HFFc6 (cell line): Measurements from ENCODE around the gene C20orf144. TPM values are rescaled to one million over a fixed set of nuclear protein-coding genes. Genes with fewer than 3 reads are reported as not detected.
"Not testable (repeated sequence)": the region's sequence is repeated elsewhere in the genome, so short reads cannot be mapped to it uniquely, and the experiment has no call there.

ENCODE experiments used
- DNase-seq: peaks from one replicate; pipeline ENCODE4 v3.0.0-alpha.2; 2018
- H3K27ac Mint-ChIP-seq: 2 replicates; pipeline ENCODE4 v1.8.0; 2020; ENCODE audit warnings: mild to moderate bottlenecking, mixed read lengths
- H3K27me3 Mint-ChIP-seq: 2 replicates; pipeline ENCODE4 v1.8.0; 2021; ENCODE audit warnings: mild to moderate bottlenecking, moderate library complexity, mixed read lengths; ENCODE audit not compliant: insufficient read depth
- H3K36me3 Mint-ChIP-seq: 2 replicates; pipeline ENCODE4 v1.8.0; 2021; ENCODE audit warnings: low read depth, mixed read lengths
- H3K4me1 Mint-ChIP-seq: 2 replicates; pipeline ENCODE4 v1.8.0; 2020; ENCODE audit warnings: low read depth, mixed read lengths
- H3K4me3 Mint-ChIP-seq: 2 replicates; pipeline ENCODE4 v1.8.0; 2020; ENCODE audit warnings: mild to moderate bottlenecking, moderate library complexity, mixed read lengths
- H3K9me3 Mint-ChIP-seq: 2 replicates; pipeline ENCODE4 v1.8.0; 2020; ENCODE audit warnings: mild to moderate bottlenecking, mixed read lengths
- total RNA-seq, 6 experiments: library from RNA; stranded (reverse); fragmentation: NEBNext Ultra II Directional; extraction: Animal tissue kit (Norgen Biotek cat#: 25700); gene quantifications; 2 replicates in 1 of 6; 3 replicates in 5 of 6; pipeline ENCODE4 v1.2.3, GENCODE V29; 2021
- TF ChIP-seq, protein P1 (sequence below): fragments of 200-600 bp; sonication (generic); IDR thresholded peaks from 2 replicates; pipeline ENCODE4 v1.5.0; 2021; ENCODE audit warnings: antibody characterized with exemption, mild to moderate bottlenecking

C20orf144 gene
- total RNA-seq, 6 experiments from 2014 or later, result 0.10 to 0.31 (median 0.23) TPM; not detected in 1

DNA sequence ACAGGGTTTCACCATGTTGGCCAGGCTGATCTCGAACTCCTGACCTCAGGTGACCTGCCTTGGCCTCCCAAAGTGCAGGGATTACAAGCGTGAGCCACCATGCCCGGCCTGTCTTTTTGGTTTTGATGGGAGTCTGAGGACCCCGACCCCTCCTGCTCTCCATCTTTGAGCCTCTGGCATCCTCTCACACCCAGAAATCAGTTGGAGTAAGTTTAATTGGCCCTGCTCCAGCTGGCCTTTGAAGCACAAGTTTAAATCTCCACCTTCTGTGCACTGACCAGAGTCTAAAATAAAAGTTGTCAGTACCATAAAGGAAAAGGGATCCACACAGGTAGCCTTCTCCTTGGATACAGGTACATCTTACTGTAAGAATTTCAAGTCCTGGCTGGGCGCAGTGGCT is 15.9 kb upstream of the C20orf144 start:
- no peak for DNase-seq
- no peak overlapping the region for H3K4me3 Mint-ChIP-seq
- no peaks in the 10 kb centered on the region for H3K9me3 Mint-ChIP-seq
- H3K36me3 Mint-ChIP-seq, result peaks cover 7% of the 10 kb centered on the region; the same call in 1 of the 2 replicates
- H3K27ac Mint-ChIP-seq, result no peak overlapping the region
- H3K27me3 Mint-ChIP-seq, result no peaks in the 10 kb centered on the region; the same call in none of the 2 replicates
- TF ChIP-seq, protein P1, sequence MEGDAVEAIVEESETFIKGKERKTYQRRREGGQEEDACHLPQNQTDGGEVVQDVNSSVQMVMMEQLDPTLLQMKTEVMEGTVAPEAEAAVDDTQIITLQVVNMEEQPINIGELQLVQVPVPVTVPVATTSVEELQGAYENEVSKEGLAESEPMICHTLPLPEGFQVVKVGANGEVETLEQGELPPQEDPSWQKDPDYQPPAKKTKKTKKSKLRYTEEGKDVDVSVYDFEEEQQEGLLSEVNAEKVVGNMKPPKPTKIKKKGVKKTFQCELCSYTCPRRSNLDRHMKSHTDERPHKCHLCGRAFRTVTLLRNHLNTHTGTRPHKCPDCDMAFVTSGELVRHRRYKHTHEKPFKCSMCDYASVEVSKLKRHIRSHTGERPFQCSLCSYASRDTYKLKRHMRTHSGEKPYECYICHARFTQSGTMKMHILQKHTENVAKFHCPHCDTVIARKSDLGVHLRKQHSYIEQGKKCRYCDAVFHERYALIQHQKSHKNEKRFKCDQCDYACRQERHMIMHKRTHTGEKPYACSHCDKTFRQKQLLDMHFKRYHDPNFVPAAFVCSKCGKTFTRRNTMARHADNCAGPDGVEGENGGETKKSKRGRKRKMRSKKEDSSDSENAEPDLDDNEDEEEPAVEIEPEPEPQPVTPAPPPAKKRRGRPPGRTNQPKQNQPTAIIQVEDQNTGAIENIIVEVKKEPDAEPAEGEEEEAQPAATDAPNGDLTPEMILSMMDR, result no peak
- H3K4me1 Mint-ChIP-seq, result peaks cover 10% of the 10 kb centered on the region

DNA sequence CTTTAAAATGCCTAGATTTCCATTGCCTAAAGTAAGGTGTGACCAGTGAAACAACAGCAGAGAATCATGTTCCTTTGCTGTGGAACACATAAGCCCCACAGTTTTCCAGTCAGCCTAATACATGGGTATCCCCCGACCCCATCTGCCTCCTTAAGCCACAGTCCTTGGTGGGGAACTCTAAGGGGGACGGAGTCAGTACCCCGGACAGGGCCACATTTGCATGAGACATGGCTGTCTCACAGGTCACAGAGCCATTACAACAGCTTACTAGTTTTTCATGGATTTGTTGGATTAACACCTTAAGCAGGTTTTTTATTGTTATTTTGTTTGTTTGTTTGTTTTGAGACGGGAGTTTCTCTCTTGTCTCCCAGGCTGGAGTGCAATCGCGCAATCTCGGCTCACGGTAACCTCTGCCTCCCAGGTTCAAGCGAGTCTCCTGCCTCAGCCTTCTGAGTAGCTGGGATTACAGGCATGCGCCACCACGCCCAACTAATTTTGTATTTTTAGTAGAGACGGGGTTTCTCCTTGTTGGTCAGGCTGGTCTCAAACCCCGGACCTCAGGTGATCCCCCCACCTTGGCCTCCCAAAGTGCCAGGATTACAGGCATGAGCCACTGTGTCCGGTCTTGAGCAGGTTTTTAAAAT is 15.0 kb upstream of the C20orf144 start:
- not testable (repeated sequence) for H3K36me3 Mint-ChIP-seq, H3K4me3 Mint-ChIP-seq, H3K4me1 Mint-ChIP-seq, H3K9me3 Mint-ChIP-seq, H3K27me3 Mint-ChIP-seq, DNase-seq, H3K27ac Mint-ChIP-seq

DNA sequence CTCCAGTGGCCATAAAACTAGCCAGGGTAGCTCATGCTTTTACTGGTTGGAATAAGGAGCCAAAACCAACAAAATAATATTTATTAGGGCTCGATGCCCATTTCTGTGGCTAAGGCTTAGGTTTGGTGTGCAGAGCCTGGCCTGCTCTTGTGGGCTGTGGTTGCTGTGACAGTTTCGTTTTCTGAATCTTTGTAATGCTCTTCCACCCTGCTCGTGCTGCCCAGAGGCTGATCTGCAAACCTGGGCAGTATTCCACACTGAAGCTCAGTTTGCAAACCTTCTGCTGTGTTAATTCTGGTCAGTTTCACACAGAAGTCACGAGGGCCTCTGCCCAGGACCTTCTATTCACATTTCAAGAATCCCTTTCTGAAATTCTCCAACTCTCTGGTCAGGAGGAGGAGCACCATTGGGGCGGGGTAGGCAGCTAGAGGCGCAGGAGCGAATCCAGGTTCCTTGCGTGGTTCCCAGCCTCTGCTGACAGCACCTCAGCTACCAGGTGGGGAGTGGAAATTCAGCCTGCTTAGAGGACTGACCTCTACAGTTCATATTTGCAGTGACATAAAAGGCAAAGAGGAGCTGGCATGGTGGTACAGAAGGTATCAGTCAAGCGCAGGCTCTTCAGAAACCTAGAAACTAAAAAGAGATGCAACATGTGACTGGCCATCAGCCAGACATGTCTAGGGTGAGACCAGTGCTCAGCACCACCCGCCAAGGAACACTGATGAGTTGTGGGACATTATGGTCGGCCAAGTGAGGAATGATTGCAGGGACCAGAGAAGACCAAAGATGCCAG is 14.3 kb upstream of the C20orf144 start:
- TF ChIP-seq, protein P1, result no peak
- Mint-ChIP-seq H3K27ac (no peak overlapping the region), H3K9me3 (no peaks in the 10 kb centered on the region), H3K36me3 (peaks cover 7% of the 10 kb centered on the region; the same call in 1 of the 2 replicates), H3K4me3 (no peak overlapping the region), H3K27me3 (no peaks in the 10 kb centered on the region; the same call in none of the 2 replicates), H3K4me1 (peaks cover 10% of the 10 kb centered on the region)
- DNase-seq, result peak; percentile 32

DNA sequence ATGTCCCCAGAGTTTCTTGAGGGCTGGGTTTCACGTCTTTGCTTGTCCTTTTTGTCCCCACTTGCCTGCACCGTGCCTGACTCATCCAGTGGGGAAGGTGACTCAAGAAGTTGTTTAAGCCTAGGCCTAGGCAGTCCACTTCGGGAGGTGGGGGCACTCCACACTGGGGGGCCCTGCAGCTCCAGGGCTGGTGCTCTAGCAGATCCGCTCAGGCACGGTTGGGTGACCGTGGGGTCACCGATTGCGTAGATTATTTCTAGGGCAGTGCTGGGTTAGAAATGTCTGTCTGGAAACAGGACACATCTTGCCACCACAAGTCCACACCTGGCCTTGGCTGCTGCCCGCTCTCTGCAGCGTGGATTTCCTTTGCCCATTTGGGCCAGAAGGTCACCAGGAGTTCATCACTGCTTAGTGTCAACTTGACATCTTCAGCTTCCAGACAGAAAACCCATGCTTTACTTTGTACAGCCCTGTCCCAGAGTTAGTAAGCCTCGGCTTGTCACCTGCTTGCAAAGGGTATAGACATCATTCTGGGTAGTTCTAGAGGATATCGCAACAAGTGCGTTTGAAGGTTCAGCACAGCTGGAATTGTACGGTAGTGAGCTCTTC is 13.6 kb upstream of the C20orf144 start:
- Mint-ChIP-seq H3K4me3 (no peak overlapping the region), H3K4me1 (peaks cover 12% of the 10 kb centered on the region), H3K27ac (no peak overlapping the region), H3K9me3 (no peaks in the 10 kb centered on the region), H3K27me3 (no peaks in the 10 kb centered on the region; the same call in 1 of the 2 replicates), H3K36me3 (peaks cover 7% of the 10 kb centered on the region; the same call in 1 of the 2 replicates)
- TF ChIP-seq, protein P1, result no peak
- no peak for DNase-seq

DNA sequence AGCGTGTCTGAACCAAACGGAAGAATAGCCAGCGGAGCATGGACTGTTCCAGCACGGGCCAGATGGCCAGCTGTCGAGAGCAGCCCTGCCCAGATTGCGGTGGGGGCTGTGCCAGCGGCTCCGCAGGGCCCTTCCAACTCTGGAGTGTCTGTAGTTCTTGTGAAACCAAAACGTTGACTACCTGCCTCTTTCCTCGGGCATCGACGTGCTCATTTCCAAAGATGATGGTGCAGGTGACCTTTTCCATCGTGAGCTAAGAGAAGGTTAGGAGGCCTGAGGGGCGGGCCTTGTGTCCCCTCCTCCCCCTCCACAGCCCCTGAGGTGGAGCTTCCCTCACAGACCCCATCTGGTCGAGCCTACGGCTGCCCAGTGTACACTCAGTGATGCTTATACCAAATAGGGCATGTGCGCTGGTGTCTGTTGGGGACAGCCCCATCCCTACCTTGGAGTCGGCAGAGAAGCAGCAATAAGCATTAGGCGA is 12.9 kb upstream of the C20orf144 start:
- Mint-ChIP-seq H3K9me3 (no peaks in the 10 kb centered on the region), H3K4me1 (peaks cover 17% of the 10 kb centered on the region), H3K4me3 (no peak overlapping the region), H3K27ac (no peak overlapping the region), H3K27me3 (peaks cover under 1% of the 10 kb centered on the region; the same call in 1 of the 2 replicates), H3K36me3 (peaks cover 7% of the 10 kb centered on the region; the same call in 1 of the 2 replicates)
- DNase-seq, result no peak
- TF ChIP-seq, protein P1, result no peak
